Neural progenitor cell (in vitro differentiated cells): Measurements from ENCODE around the gene IRX4. TPM values are rescaled to one million over a fixed set of nuclear protein-coding genes. Genes with fewer than 3 reads are reported as not detected.

Source experiments
- DNase-seq: peaks from one replicate; pipeline ENCODE4 v3.0.0-alpha.2; 2016; ENCODE audit warnings: low spot score
- H2AFZ ChIP-seq: fragments of 200-600 bp; sonication (generic); replicated peaks from 2 replicates; pipeline ENCODE4 v1.6.1; 2016; ENCODE audit warnings: antibody characterized with exemption
- H3F3A ChIP-seq: fragments of 200-600 bp; sonication (generic); 2 replicates; pipeline ENCODE4 v1.6.1; 2016; ENCODE audit warnings: antibody characterized with exemption, low read depth
- H3K27ac ChIP-seq: fragments of 200-600 bp; sonication (generic); 2 replicates; pipeline ENCODE4 v1.5.1; 2016; ENCODE audit warnings: mild to moderate bottlenecking
- H3K27me3 ChIP-seq: fragments of 200-600 bp; sonication (generic); 2 replicates; pipeline ENCODE4 v1.6.1; 2016; ENCODE audit warnings: mild to moderate bottlenecking, moderate library complexity
- H3K36me3 ChIP-seq: fragments of 200-600 bp; sonication (generic); 2 replicates; pipeline ENCODE4 v1.5.1; 2016
- H3K4me1 ChIP-seq: fragments of 200-600 bp; sonication (generic); 2 replicates; pipeline ENCODE4 v1.6.1; 2016; ENCODE audit warnings: mixed run types
- H3K4me2 ChIP-seq: fragments of 200-600 bp; sonication (generic); 2 replicates; pipeline ENCODE4 v1.6.1; 2016
- H3K4me3 ChIP-seq: fragments of 200-600 bp; sonication (generic); 2 replicates; pipeline ENCODE4 v1.5.1; 2016
- H3K79me2 ChIP-seq: fragments of 200-600 bp; sonication (generic); 2 replicates; pipeline ENCODE4 v1.6.1; 2016; ENCODE audit warnings: low read depth
- H3K9ac ChIP-seq: fragments of 200-600 bp; sonication (generic); 2 replicates; pipeline ENCODE4 v1.6.1; 2016
- H3K9me3 ChIP-seq: fragments of 200-600 bp; sonication (generic); 2 replicates; pipeline ENCODE4 v1.5.1; 2016; ENCODE audit warnings: low read depth
- H4K20me1 ChIP-seq: fragments of 200-600 bp; sonication (generic); 2 replicates; pipeline ENCODE4 v1.6.1; 2016; ENCODE audit warnings: low read depth
- H3K27ac Mint-ChIP-seq: 3 replicates; pipeline ENCODE4 v1.8.0; 2021; ENCODE audit warnings: mixed read lengths
- H3K27me3 Mint-ChIP-seq: 2 replicates; pipeline ENCODE4 v1.8.0; 2022; ENCODE audit warnings: low read depth, mild to moderate bottlenecking, inconsistent platforms, moderate library complexity, mixed read lengths; ENCODE audit not compliant: insufficient read depth
- H3K36me3 Mint-ChIP-seq: 3 replicates; pipeline ENCODE4 v1.8.0; 2021; ENCODE audit warnings: mixed read lengths
- H3K4me1 Mint-ChIP-seq: 3 replicates; pipeline ENCODE4 v1.8.0; 2021; ENCODE audit warnings: mixed read lengths
- H3K4me3 Mint-ChIP-seq: 3 replicates; pipeline ENCODE4 v1.8.0; 2021; ENCODE audit warnings: mild to moderate bottlenecking, moderate library complexity, mixed read lengths
- H3K9me3 Mint-ChIP-seq: 3 replicates; pipeline ENCODE4 v1.8.0; 2020; ENCODE audit warnings: mixed read lengths
- EZH2 ChIP-seq: fragments of 200-600 bp; sonication (generic); IDR thresholded peaks from 2 replicates; pipeline ENCODE4 v1.6.1; 2017; ENCODE audit warnings: antibody characterized with exemption, mild to moderate bottlenecking, moderate library complexity
- EZH2phosphoT487 ChIP-seq: fragments of 200-600 bp; sonication (generic); IDR thresholded peaks from 2 replicates; pipeline ENCODE4 v1.6.1; 2017; ENCODE audit warnings: antibody characterized with exemption
- total RNA-seq: library from RNA; depleted of rRNA; stranded (reverse); fragments of >200 nt; gene quantifications from 2 replicates; pipeline ENCODE4 v1.2.3, GENCODE V29; 2015; ENCODE audit warnings: low replicate concordance
- TF ChIP-seq, protein P1 (sequence below): fragments of 200-600 bp; sonication (generic); IDR thresholded peaks from 2 replicates; pipeline ENCODE4 v1.5.1; 2017; ENCODE audit warnings: antibody characterized with exemption, mild to moderate bottlenecking

Gene IRX4
- total RNA-seq, 1 donor from 2014 or later: not detected

DNA sequence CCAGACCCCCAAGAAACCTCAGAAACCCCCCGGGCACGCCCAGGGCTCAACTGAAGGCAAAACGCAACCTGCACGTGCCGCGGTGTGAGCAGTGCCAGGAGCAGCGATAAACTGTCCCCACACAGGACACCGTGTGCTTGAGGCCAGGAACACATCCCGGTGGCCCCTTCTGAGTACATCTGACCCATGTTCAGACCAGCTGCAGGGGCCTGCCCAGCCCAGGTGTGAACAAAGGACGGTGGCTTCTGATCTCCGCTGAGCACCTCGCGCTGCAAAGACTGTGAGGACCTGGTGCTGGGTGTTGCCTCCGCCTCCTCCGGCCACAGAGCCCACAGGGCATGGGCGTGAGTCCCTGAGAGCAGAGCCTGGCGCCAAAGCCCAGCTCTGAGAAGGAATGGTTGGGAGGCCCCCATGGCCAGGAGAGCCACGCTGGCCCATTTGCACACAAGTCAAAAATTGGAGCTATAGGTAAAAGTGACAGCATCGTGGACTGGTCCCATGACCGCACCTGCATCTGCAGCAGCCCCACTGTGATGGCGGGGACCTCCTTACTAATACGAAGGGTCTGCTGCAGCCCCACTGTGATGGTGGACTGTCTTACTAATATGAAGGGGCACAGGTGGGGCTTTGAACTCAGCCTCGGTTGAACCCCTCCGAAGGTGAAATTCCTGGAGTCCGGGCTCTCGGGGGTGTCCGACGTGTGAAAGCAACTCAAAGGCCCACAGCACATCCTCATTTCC, 50.0 kb downstream of the IRX4 start:
- Mint-ChIP-seq H3K27me3 (peaks cover 12% of the 10 kb centered on the region), H3K4me1 (peaks cover 33% of the 10 kb centered on the region)
- H3K4me3 ChIP-seq: no peak overlapping the region

DNA sequence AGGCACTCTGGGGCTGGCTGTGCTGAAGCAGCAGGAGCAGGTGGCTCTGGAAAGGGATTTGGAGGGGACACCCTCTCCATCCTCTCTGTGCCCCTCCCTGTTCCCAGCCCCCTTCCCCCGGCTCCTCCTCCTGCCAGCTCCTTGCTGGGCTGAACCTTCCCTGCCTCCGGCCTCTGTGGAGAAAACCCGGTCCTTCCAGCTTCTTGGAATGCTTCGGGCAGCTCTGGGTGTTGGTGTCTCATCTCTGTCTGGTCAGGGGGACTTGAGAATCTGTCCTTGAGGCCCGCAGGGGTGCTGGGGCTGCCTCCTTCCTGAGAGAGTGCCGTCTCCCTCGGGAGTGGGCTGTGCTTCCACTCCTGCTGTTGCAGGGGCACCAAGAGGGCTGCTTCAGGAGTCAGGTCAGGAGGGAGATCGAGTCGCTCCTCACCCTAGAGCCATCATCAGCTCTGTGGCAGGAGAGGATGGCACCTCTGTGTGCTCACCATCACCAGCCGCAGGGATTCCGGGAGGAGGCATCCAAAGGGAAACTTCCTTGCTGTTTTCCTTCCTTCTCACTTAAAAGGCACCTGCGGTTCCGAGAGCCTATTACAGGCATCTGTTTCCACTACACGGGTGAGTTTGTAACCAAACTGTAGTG, 50.9 kb downstream of the IRX4 start:
- Histone ChIP-seq H3K79me2 (no peaks in the 10 kb centered on the region), H3K4me3 (no peak overlapping the region), H3F3A (peaks cover 10% of the 10 kb centered on the region), H3K27me3 (peaks cover 10% of the 10 kb centered on the region), H3K36me3 (no peaks in the 10 kb centered on the region), H4K20me1 (no peaks in the 10 kb centered on the region), H3K4me2 (peak overlapping the region; percentile 62), H3K27ac (no peak overlapping the region), H3K9me3 (no peaks in the 10 kb centered on the region), H3K4me1 (peaks cover 30% of the 10 kb centered on the region), H2AFZ (peak overlapping the region; percentile 65), H3K9ac (no peak overlapping the region)
- Mint-ChIP-seq H3K27me3 (peaks cover 11% of the 10 kb centered on the region), H3K36me3 (peaks cover 10% of the 10 kb centered on the region), H3K9me3 (no peaks in the 10 kb centered on the region), H3K4me3 (no peak overlapping the region), H3K27ac (peak overlapping the region; percentile 37), H3K4me1 (peaks cover 33% of the 10 kb centered on the region)
- TF ChIP-seq EZH2: peak; percentile 8
- TF ChIP-seq, protein P1, sequence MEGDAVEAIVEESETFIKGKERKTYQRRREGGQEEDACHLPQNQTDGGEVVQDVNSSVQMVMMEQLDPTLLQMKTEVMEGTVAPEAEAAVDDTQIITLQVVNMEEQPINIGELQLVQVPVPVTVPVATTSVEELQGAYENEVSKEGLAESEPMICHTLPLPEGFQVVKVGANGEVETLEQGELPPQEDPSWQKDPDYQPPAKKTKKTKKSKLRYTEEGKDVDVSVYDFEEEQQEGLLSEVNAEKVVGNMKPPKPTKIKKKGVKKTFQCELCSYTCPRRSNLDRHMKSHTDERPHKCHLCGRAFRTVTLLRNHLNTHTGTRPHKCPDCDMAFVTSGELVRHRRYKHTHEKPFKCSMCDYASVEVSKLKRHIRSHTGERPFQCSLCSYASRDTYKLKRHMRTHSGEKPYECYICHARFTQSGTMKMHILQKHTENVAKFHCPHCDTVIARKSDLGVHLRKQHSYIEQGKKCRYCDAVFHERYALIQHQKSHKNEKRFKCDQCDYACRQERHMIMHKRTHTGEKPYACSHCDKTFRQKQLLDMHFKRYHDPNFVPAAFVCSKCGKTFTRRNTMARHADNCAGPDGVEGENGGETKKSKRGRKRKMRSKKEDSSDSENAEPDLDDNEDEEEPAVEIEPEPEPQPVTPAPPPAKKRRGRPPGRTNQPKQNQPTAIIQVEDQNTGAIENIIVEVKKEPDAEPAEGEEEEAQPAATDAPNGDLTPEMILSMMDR: no peak
- DNase-seq: peak; percentile 49

More for the DNA sequence above, 50.0 kb downstream of the IRX4 start:
- Histone ChIP-seq H3F3A (peaks cover 10% of the 10 kb centered on the region), H3K79me2 (no peaks in the 10 kb centered on the region), H3K27me3 (peaks cover 10% of the 10 kb centered on the region), H3K9ac (no peak overlapping the region), H3K27ac (no peak overlapping the region), H3K4me2 (no peak overlapping the region), H3K36me3 (no peaks in the 10 kb centered on the region), H3K9me3 (no peaks in the 10 kb centered on the region), H2AFZ (no peak overlapping the region), H4K20me1 (no peaks in the 10 kb centered on the region), H3K4me1 (peaks cover 30% of the 10 kb centered on the region)
- H3K4me3 Mint-ChIP-seq: no peak overlapping the region
- peaks cover 5% of the 10 kb centered on the region for H3K36me3 Mint-ChIP-seq
- no peak overlapping the region for H3K27ac Mint-ChIP-seq
- no peak for DNase-seq
- no peaks in the 10 kb centered on the region for H3K9me3 Mint-ChIP-seq
- TF ChIP-seq EZH2 (no peak), EZH2phosphoT487 (no peak)
- TF ChIP-seq, protein P1: no peak

DNA sequence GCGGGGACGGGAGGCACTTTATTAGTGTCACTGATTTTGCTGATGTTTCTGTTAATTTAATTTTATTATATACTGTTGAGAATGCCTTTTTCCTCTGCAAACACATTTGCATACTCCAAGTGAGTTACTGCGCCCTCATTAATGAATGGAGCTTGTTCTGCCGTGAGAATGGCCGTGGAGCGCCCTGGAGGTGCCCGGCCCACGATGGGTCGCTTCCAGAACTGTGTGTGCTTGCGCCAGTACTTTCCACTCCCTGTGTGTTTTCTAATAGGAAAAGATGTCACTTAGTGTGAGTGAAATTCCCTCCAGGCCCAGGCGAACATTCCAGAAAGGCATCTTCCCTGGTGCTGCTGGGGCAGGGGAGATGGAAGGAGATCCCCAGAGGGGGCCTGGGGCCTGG, 51.5 kb downstream of the IRX4 start:
- H3K27ac Mint-ChIP-seq: no peak overlapping the region
- peaks cover 33% of the 10 kb centered on the region for H3K4me1 Mint-ChIP-seq
- no peak for TF ChIP-seq EZH2
- H3K4me2 ChIP-seq: no peak overlapping the region
- H3K4me1 ChIP-seq: peaks cover 30% of the 10 kb centered on the region
- peaks cover 9% of the 10 kb centered on the region for H3K27me3 Mint-ChIP-seq
- H3K9me3 Mint-ChIP-seq: no peaks in the 10 kb centered on the region
- H3F3A ChIP-seq: peaks cover 10% of the 10 kb centered on the region
- no peak for DNase-seq
- no peaks in the 10 kb centered on the region for H3K79me2 ChIP-seq
- H3K36me3 ChIP-seq: no peaks in the 10 kb centered on the region
- no peak overlapping the region for H2AFZ ChIP-seq
- no peak overlapping the region for H3K4me3 ChIP-seq
- H3K36me3 Mint-ChIP-seq: peaks cover 11% of the 10 kb centered on the region
- H4K20me1 ChIP-seq: no peaks in the 10 kb centered on the region
- H3K9ac ChIP-seq: no peak overlapping the region
- H3K9me3 ChIP-seq: no peaks in the 10 kb centered on the region
- no peak overlapping the region for H3K4me3 Mint-ChIP-seq
- H3K27ac ChIP-seq: no peak overlapping the region
- peaks cover 10% of the 10 kb centered on the region for H3K27me3 ChIP-seq
